Measurements from ENCODE around the gene TCF7L2.

TCF7L2 gene

GRCh38 chr10:113122947-113123346, 172.9 kb downstream of the TCF7L2 start:
- Histone ChIP-seq H3K4me1 (peaks cover 0 to 31% (median 7%) of the 10 kb centered on the region in 4 donors), H3K9me3 (no peaks in the 10 kb centered on the region), H3K27ac (no peak overlapping the region), H3K27me3 (no peaks in the 10 kb centered on the region), H3K36me3 (no peaks in the 10 kb centered on the region), H3K4me3 (no peak overlapping the region)
- TF ChIP-seq CTCF (IDR thresholded peaks at IDR 0.05), result no peak
- DNase-seq, result no peak
- intact Hi-C loops (cut with DNase I; ENCODE audit: low total_unique reads), result loop anchor here (10.0 kb wide), 2 partner anchors 158 to 558 kb away; no protein-coding TSS in a partner anchor

GRCh38 chr10:113124724-113125123, 174.7 kb downstream of the TCF7L2 start:
- Histone ChIP-seq H3K27me3 (no peaks in the 10 kb centered on the region), H3K4me3 (no peak overlapping the region), H3K4me1 (peaks cover 0 to 49% (median 10%) of the 10 kb centered on the region in 4 donors), H3K36me3 (no peaks in the 10 kb centered on the region), H3K27ac (no peak overlapping the region), H3K9me3 (no peaks in the 10 kb centered on the region)
- no peak for DNase-seq
- intact Hi-C loops (cut with DNase I; ENCODE audit: low total_unique reads), result loop anchor here (5.0 to 10.0 kb wide), 3 partner anchors 160 to 560 kb away; no protein-coding TSS in a partner anchor
- TF ChIP-seq CTCF (IDR thresholded peaks at IDR 0.05), result no peak

- H3K9me3 ChIP-seq, result no peaks in the 10 kb centered on the region
- no peaks in the 10 kb centered on the region for H3K27me3 ChIP-seq
- peaks cover 0 to 53% (median 10%) of the 10 kb centered on the region in 4 donors for H3K4me1 ChIP-seq
- TF ChIP-seq CTCF (IDR thresholded peaks at IDR 0.05), result no peak
- intact Hi-C loops (cut with DNase I; ENCODE audit: low total_unique reads), result loop anchor here (5.0 to 10.0 kb wide), 3 partner anchors 161 to 561 kb away; no protein-coding TSS in a partner anchor
- no peak overlapping the region for H3K4me3 ChIP-seq
- no peaks in the 10 kb centered on the region for H3K36me3 ChIP-seq
- DNase-seq, result no peak
- H3K27ac ChIP-seq, result no peak overlapping the region
Measured at GRCh38 chr10:113125612-113126011, 175.6 kb downstream of the TCF7L2 start.

- TF ChIP-seq CTCF (IDR thresholded peaks at IDR 0.05), result peak; percentile 70 to 79
- Histone ChIP-seq H3K9me3 (no peaks in the 10 kb centered on the region), H3K27me3 (no peaks in the 10 kb centered on the region), H3K27ac (peak overlapping the region in 1 of 2 donors; percentile 24), H3K36me3 (no peaks in the 10 kb centered on the region), H3K4me1 (peaks cover 0 to 62% (median 16%) of the 10 kb centered on the region in 4 donors), H3K4me3 (peak overlapping the region; percentile 29 to 44)
- DNase-seq, result peak; percentile 70 to 83
- intact Hi-C loops (cut with DNase I; ENCODE audit: low total_unique reads), result loop anchor here (5.0 to 10.0 kb wide), 3 partner anchors 162 to 562 kb away; no protein-coding TSS in a partner anchor
Measured at GRCh38 chr10:113126229-113127201, 176.5 kb downstream of the TCF7L2 start.

- peak overlapping the region; percentile 29 to 44 for H3K4me3 ChIP-seq
Measured at GRCh38 chr10:113127261-113127900, 177.3 kb downstream of the TCF7L2 start.

More at GRCh38 chr10:113127261-113127900, 177.3 kb downstream of the TCF7L2 start:
- Histone ChIP-seq H3K4me1 (peaks cover 0 to 69% (median 17%) of the 10 kb centered on the region in 4 donors), H3K9me3 (no peaks in the 10 kb centered on the region), H3K27ac (no peak overlapping the region), H3K36me3 (no peaks in the 10 kb centered on the region), H3K27me3 (no peaks in the 10 kb centered on the region)
- DNase-seq, result no peak
- intact Hi-C loops (cut with DNase I; ENCODE audit: low total_unique reads), result loop anchor here (5.0 to 10.0 kb wide), 3 partner anchors 163 to 563 kb away; no protein-coding TSS in a partner anchor
- TF ChIP-seq CTCF (IDR thresholded peaks at IDR 0.05), result no peak
